Activated CD4-positive, CD25-positive, alpha-beta regulatory T cell treated with anti-CD3 and anti-CD28 coated beads, Interleukin-2, amount 50 U/mL, for 24 hours (primary cell): ENCODE data around the gene SMO.
"Not testable (repeated sequence)": the region's sequence is repeated elsewhere in the genome, so short reads cannot be mapped to it uniquely, and the experiment has no call there.

ENCODE experiments used
- ATAC-seq, 2 donors: fragments of 150-1000 bp; cut with Tn5 transposase; one replicate each; pipeline ENCODE4 v1.10.0; 2021; ENCODE audit warnings: mild to moderate bottlenecking in 1 of 2, moderate library complexity in 1 of 2

SMO gene

DNA sequence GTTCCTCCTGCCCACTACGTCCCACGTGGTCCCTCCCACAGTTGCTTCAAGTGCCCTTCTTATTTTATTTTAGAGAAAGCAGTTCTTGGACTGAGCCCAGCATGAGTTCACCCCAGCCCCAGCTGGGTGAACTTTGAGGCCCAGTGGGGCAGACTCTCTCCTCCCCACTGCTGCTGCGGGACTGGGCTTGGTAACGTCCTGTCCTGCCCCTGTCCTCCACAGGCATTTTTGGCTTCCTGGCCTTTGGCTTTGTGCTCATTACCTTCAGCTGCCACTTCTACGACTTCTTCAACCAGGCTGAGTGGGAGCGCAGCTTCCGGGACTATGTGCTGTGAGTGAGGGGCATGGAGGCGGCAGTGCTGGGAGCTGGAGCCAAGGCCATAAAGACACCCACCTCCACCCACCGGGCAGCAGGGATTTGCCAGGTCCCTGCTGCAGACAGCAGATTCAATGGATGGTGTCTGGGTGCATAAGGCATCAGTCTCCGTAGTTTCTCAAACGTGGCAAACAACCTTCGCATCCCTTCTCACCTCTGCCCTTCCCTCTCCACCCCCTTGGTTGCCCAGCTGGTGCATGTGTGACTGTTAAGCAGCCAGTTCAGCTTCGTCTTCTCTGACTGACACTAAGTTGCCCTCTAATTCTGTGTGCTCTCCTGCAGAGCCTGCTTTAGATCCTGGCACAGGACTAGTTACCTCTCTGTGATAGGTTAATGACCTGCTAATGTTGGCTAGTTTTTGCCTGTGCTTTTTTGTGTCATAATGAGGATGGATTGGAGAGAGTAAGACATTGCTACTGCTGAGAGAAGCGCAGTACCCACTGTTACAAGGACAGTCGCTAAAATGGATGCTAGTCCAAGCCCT, 20.9 kb downstream of the SMO start:
- ATAC-seq = no peak

DNA sequence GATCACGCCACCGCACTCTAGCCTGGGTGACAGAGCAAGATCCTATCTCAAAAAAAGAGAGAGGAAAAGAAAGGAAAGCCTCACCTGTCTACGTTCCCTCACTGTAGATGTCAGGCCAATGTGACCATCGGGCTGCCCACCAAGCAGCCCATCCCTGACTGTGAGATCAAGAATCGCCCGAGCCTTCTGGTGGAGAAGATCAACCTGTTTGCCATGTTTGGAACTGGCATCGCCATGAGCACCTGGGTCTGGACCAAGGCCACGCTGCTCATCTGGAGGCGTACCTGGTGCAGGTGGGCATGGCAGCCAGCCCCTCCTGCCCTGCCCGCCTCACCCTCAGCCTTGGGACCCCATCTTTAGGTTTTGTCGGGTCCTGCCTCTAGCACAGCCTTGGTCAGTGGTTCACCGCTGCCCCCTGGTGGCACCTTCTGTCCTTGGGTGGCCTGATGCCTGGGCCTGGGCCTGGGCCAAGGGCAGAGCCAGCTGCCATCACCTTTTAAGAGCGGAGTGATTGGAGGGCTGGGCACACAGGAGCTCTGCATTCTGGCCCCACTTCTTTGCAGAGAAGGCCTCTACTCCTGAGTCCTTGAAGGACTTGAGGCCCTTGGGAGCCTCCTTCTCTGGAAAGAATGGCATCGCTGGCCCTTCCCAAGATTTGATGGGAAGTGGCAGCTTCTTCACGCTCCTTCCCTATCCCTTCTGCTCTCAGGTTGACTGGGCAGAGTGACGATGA, 22.0 kb downstream of the SMO start:
- ATAC-seq = peak; percentile 67 to 73

DNA sequence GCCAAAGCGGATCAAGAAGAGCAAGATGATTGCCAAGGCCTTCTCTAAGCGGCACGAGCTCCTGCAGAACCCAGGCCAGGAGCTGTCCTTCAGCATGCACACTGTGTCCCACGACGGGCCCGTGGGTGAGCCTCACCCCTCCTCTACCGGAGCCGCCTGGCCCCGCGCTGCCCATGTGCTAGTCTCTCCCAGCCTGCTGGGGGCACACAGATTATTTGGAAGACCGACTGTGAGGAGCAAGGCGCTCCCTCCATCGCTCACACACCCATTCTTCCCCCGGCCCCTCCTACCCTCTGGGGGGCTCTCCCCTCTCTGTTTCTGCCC, 22.5 kb downstream of the SMO start:
- no peak for ATAC-seq

DNA sequence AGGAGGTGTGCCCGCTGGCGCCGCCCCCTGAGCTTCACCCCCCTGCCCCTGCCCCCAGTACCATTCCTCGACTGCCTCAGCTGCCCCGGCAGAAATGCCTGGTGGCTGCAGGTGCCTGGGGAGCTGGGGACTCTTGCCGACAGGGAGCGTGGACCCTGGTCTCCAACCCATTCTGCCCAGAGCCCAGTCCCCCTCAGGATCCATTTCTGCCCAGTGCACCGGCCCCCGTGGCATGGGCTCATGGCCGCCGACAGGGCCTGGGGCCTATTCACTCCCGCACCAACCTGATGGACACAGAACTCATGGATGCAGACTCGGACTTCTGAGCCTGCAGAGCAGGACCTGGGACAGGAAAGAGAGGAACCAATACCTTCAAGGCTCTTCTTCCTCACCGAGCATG, 23.7 kb downstream of the SMO start:
- ATAC-seq = no peak

DNA sequence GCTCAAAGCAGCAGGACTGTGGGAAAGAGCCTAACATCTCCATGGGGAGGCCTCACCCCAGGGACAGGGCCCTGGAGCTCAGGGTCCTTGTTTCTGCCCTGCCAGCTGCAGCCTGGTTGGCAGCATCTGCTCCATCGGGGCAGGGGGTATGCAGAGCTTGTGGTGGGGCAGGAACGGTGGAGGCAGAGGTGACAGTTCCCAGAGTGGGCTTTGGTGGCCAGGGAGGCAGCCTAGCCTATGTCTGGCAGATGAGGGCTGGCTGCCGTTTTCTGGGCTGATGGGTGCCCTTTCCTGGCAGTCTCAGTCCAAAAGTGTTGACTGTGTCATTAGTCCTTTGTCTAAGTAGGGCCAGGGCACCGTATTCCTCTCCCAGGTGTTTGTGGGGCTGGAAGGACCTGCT, 24.2 kb downstream of the SMO start:
- no peak for ATAC-seq

DNA sequence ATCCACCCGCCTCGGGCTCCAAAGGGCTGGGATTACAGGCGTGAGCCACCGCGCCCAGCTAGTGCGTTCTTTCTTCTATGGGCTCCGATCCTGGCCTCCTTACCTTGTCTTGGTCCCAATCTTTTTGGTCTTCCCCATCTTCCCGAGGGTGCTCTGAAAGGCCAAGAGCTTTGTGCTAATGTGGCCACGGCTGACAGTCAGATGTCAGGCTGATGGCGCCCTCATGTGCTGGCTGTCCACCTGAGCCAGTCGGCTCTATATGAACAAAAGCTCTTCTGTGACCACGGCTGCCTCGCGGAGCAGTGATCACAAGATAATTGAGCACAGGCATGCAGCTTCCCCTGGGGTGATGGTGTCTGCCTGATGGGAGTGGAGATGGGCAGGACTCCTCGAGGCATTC, 25.4 kb downstream of the SMO start:
- ATAC-seq = no peak

DNA sequence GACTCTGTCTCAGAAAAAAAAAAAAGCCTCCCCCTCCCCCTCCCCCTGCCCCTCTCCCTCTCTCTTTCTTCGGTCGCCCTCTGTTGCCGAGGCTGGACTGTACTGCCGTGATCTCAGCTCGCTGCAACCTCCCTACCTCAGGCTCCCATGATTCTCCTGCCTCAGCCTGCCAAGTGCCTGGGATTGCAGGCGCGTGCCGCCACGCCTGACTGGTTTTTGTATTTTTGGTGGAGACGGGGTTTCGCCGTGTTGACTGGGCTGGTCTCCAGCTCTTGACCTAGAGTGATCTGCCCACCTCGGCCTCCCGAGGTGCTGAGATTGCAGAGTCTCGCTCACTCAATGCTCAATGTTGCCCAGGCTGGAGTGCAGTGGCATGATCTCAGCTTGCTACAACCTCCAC, 27.3 kb downstream of the SMO start:
- not testable (repeated sequence) for ATAC-seq

DNA sequence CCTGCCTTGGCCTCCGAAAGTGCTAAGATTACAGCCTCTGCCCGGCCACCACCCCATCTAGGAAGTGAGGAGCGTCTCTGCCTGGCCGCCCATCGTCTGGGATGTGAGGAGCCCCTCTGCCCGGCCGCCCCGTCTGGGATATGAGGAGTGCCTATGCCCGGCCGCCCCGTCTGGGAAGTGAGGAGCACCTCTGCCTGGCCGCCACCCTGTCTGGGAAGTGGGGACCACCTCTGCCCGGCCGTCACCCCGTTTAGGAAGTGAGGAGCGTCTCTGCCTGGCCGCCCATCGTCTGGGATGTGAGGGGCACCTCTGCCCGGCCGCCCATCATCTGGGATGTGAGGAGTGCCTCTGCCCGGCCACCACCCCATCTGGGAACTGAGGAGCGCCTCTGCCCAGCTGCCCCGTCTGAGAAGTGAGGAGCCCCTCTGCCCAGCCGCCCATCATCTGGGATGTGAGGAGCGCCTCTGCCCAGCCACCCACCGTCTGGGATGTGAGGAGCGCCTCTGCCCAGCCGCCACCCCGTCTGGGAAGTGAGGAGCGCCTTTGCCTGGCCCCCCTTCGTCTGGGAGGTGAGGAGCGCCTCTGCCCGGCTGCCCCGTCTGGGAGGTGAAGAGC, 27.8 kb downstream of the SMO start:
- ATAC-seq = not testable (repeated sequence)

DNA sequence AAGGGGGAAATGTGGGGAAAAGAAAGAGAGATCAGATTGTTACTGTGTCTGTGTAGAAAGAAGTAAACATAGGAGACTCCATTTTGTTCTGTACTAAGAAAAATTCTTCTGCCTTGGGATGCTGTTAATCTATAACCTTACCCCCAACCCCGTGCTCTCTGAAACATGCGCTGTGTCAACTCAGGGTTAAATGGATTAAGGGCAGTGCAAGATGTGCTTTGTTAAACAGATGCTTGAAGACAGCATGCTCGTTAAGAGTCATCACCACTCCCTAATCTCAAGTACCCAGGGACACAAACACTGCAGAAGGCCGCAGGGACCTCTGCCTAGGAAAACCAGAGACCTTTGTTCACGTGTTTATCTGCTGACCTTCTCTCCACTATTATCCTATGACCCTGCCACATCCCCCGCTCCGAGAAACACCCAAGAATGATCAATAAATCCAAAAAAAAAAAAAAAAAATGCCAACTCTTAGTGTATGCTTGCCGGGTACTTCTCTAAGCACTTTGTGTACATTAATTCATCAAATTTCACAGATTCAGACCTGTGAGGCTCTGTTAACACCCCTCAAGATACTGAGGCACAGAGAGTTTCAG, 28.5 kb downstream of the SMO start:
- not testable (repeated sequence) for ATAC-seq

DNA sequence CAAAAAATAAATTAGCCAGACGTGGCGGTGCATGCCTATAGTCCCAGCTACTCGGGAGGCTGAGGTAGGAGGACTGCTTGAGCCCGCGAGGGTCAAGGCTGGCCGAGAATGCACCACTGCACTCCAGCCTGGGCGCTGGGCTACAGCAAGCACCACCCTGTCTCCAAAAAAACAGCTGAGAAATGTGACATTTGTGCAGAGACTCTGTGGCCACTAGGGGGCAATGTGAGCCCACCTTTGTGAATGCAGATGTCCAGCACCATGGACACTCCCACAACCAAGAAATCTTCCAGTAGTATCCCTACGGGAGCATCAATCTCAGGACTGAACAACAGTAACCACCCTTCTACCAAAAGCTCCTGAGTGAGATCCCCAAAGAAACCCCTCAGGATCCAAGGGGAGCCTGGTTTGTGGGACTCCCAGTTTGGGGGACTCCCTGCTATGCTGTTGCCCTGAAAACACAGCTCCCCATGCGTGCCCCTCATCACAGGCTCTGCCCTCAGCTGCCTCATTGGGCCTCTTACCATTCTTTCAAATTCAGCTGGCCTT, 30.2 kb downstream of the SMO start:
- ATAC-seq = peak; percentile 77 to 90

DNA sequence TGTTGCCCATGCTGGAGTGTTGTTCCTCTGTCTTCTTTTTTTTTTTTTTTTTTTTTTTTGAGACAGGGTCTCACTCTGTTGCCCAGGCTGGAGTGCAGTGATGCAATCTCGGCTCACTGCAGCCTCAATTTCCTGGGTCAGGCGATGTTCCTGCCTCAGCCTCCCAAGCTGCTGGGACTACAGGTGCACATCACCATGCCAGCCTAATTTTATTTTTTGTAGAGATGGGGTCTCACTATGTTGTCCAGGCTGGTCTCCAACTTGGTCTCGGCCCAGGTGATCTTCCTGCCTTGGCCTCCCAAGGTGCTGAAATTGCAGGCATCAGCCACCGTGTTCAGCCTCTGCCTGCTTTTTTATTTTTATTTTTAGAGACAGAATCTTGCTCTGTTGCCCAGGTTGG, 30.7 kb downstream of the SMO start:
- ATAC-seq = not testable (repeated sequence)

DNA sequence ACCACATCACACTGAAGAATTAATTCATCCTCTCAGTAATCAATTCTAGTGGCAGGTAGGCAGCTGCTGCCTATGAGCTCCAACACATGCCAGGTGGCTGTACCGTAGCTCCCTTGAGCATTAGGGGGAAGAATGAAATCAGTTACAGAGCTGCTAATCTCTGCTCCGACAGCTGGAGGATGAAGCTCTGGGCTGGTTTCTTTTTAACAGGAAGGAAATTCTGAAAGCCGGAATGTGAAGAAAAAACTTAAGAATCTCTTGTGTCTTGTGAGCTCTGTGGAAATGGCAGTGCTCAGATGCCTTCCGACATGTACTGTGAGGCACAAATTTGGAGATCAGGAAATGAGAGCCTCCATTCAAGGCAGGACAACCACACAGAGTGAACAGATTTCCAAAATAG, 33.6 kb downstream of the SMO start:
- ATAC-seq = no peak

DNA sequence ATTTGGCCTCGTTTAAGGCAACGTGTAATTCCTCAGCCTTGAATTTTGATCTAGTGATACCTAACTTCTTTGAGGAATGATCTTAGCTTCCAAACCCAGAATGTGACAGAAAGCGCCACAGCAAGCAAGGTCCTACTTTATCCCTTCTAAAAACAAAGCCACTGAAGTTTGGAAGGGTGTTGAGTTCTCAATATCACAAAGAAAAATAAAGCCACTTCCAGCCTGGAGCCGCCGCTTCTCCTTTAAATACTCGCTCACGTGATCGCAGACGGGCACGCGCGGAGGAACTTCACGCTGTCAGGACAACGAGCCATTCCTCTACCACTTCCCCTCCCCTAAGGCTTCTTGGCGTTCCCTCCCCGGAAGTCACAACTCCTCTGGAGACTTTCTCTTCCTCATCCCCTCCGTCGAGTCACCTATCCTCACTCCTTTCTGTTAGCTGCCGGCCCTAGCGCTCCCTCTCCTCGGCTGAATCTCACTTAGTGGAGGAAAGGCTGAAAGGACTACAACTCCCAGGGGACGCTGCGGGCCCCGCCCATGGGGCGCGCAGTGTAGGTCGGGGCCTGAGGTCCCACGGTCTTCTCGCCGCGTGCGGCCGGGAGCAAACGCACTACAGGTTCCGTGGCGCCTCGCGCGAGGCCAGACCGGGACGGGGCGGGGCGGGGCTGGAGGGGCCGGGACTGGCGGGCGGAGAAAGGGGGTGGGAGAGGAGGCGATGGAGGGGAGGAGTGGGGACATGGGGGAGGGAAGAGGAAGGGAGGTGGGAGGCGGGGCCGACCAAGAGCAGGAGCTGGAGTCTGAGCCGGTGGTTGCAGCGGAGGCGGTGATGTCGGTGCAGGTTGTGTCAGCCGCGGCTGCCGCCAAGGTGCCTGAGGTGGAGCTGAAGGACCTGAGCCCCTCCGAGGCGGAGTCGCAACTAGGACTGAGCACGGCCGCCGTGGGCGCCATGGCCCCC, 36.1 kb downstream of the SMO start, which contains the start of gene AHCYL2:
Gene AHCYL2 (plus strand): TSS at position 780 of the 955 bp plus-strand sequence.
- ATAC-seq = peak; percentile 94

DNA sequence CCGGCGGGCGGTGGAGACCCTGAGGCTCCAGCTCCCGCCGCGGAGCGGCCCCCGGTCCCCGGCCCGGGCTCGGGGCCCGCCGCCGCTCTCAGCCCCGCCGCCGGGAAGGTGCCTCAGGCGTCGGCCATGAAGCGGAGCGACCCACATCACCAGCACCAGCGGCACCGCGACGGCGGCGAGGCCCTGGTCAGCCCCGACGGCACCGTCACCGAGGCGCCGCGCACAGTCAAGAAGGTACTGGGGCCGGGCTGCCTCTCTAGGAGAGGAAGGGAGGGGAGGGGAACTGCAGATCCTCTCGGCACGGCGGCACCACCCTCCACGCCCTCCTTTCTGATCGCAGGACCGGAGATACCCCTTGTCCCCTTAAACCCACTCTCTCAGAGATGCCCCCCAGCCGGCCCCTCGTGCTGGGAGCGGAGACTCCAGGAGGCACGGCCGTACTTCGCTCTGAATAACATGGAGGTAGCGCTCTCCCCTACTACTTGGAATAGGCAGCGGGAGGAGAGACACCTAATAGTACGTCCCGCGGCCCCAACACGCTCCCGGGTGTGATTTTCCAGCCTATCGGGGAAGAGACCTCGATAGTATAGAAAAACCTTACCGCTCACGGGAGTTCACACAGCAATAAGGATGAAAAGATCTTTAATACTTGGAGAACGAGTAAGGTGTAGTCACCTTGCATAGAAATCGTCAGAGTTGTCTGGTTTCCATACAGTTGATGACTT, 36.9 kb downstream of the SMO start:
- peak; percentile 30 to 42 for ATAC-seq

DNA sequence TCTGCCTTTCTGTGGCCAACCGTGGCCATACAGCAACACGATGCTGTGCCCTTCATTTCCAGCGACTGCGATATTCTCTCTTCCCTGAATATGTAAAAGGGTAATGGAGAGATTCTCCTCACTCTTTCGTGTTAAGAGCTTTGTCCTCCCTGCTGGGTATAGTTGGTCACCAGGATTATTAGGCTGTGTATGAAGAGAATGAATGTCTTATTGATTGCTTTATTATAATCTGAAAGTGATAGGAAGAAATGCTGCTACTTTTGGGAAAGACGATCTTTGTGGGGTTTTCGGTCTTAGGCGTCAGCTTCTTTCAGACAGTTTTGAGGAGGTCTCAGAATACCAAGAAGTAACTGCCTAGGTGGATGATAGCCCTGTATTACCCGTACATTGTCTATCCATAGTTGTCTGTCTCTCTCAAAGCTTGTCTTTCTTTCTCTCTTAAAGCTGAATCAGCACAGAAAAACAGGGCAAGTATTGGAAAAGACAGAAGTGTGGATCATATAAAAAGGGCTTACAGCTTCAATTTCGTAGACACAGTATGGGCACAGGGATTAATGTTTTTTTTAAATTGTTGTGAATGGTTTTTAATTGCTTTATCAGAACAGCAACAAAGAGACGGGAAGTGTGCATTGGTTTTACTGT, 37.6 kb downstream of the SMO start:
- no peak for ATAC-seq

DNA sequence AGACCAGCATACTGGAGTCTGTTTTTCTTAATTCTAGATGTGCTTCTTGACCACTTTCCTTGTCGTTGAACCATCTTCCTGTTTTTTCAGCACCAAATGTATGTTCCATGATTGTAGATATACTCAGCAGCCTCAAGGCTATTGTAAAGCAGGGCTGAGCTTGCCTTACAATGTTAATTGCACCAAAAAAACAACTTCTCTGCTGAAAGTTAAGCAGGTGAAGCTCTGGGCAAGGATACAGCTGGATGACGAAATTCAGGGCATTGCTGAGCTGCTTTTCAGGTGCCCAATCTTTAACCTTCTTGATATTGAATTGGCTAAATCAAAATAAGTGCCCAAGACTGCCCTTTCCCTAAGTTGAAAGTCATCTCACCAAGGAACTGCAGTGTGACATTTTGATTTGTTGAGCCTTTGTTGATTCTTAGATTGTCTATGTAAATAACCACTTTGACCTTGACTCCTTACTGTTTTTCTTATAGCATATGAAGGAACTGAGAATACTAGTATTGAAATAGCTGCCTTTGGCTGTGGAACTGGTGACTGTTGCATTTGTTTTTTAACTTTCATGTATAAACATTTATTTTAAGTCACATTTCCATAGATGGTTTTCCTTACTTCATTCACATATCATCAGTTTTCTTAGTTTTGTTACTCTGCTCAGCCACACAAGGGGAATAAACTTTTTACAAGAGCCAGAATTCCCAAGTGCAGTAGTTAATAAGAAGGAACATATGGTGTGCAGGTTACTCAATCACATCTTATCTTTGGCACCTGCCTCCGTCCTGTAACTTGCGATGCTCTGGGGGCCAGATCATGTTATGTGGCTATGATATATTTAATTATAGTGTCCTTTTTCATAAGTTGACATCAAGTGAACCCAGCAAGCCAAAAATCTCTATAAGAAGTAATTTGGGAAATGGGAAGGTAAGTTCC, 39.5 kb downstream of the SMO start:
- ATAC-seq = no peak

DNA sequence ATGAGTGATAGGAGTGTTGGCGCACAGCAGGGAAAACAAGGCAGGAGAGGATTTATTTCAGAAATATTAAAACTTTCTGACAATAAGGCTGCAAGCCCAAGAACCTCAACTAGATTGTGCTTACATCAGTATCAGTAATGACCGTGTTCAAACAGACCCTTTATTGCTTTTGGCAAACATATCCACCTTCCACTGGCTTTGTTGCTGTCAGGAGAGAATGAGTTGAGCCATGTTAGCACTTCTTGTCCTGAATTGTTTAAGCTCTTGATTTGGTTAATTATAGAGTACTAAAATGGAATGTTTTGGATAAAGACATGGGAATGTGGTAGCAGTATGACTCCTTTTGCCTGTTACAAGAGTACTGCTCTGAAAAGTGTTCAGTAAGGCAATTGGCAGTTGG, 40.2 kb downstream of the SMO start:
- ATAC-seq = no peak

DNA sequence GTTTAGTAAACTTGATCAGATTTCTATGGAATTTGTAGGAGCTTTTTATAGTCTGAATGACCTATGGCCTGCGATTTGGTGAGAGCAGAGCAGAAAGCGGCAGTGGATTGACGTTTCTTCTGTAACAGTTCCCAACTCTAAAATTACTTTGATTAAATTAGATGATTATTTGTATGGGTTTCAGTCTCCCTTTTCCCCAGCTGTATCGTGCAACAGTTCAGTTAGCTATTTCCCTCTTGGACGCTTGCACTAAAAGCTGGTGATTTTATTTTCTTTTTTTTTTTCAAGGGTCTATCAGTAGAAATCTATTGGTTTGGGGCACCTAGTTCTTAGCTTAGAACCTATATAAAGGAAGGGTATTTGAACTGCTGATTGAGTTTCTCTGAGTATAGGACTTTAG, 43.2 kb downstream of the SMO start:
- no peak for ATAC-seq

DNA sequence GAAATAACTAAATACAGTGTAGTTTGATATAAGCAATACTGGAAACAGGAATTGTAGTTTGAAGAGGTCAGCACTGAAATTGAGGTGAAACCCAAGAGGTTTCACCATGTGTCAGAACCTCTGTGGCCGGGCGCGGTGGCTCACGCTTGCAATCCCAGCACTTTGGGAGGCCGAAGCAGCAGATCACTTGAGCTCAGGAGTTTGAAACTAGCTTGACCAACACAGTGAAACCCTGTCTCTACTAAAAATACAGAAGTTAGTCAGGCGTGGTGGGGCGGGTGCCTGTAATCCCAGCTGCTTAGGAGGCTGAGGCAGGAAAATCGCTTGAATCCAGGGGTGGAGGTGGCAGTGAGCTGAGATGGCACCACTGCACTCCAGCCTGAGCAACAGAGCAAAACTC, 50.1 kb downstream of the SMO start:
- no peak for ATAC-seq
